C4-2B (cell line): ENCODE data around the gene PPP1R3C.

Experiments
- CTCF ChIP-seq: fragments of 450-650 bp; conservative IDR thresholded peaks from 2 replicates; pipeline ENCODE4 v1.5.1; 2017; ENCODE audit warnings: mild to moderate bottlenecking
- ZFX ChIP-seq: fragments of 450-650 bp; IDR thresholded peaks from 2 replicates; pipeline ENCODE4 v1.6.1; 2017

GRCh38 chr10:91629715-91630549 lies 2.9 kb downstream of the PPP1R3C start:
- no peak for TF ChIP-seq CTCF
- TF ChIP-seq ZFX = no peak
